SIG-M5 (cell line): ENCODE results near the gene SUPV3L1.
"Not testable (repeated sequence)": the region's sequence is repeated elsewhere in the genome, so short reads cannot be mapped to it uniquely, and the experiment has no call there.

ENCODE experiments used
- DNase-seq: peaks from one replicate; lab custom pipeline; 2025; lab: John Stamatoyannopoulos, UW

SUPV3L1 gene

GRCh38 chr10:69230128-69230527 lies 50.1 kb downstream of the SUPV3L1 start:
- DNase-seq = no peak

GRCh38 chr10:69232252-69232651 lies 52.2 kb downstream of the SUPV3L1 start:
- no peak for DNase-seq

DNA sequence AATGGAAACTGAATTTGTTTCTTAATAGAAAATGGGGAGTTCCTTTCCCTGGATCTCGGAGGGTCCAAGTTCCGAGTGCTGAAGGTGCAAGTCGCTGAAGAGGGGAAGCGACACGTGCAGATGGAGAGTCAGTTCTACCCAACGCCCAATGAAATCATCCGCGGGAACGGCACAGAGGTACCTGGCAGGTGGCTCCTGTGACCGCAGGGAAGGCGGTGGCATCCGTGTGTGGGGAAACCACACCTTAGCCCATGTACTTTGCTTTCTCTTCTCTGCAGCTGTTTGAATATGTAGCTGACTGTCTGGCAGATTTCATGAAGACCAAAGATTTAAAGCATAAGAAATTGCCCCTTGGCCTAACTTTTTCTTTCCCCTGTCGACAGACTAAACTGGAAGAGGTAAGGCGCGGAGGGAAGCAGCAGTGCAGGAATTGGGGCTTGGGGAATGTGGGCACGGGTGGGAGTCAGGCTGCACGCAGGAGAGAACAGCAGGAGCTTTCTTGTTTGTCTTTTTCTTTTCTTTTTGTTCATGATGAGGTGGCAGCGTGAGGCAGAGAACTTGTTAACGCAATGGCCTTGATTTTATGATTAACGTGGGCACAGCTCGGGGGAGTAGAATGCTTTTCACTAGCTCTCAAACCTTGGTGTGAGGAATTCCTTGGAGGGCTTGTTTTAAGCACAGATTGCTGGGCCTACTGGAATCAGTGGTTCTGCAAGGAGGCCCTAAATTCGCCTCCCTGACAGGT lies 52.9 kb downstream of the SUPV3L1 start:
- DNase-seq = no peak

GRCh38 chr10:69234447-69234846 lies 54.4 kb downstream of the SUPV3L1 start:
- DNase-seq = no peak

GRCh38 chr10:69237528-69238159 lies 57.6 kb downstream of the SUPV3L1 start:
- DNase-seq = no peak

- no peak for DNase-seq
Measured at GRCh38 chr10:69239136-69239535, 59.1 kb downstream of the SUPV3L1 start.

DNA sequence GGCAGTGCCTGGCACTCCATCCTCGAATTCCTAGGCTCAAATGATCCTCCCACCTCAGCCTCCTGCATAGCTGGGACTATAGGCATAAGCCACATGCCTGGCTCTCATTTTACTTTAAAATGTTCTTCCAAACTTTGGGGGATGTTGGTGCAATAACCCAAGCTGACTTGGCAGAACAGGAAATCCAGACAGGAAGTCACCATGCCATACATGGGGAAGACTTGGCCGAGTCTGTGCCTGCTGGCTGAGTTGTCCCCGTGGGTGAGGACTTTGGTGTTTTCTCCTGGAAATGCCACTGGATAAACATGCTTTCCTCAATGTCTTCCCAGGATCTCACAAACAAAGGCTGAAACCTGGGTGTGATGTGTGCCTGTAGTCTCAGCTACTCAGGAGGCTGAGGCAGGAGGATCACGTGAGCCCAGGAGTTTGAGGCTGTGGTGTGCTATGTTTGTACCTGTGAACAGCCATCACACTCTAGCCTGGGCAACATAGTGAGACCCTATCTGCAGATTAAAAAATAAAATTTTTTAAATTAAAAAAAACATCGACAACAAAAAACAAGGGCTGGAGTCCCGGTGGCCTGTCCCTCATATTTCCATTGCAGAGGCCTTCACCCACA lies 59.9 kb downstream of the SUPV3L1 start:
- DNase-seq = no peak

GRCh38 chr10:69240455-69240854 lies 60.4 kb downstream of the SUPV3L1 start:
- no peak for DNase-seq

- no peak for DNase-seq
Measured at GRCh38 chr10:69241575-69241974, 61.5 kb downstream of the SUPV3L1 start.

- no peak for DNase-seq
Measured at GRCh38 chr10:69242040-69242851, 62.2 kb downstream of the SUPV3L1 start.

- no peak for DNase-seq
Measured at GRCh38 chr10:69242852-69243212, 62.8 kb downstream of the SUPV3L1 start.

DNA sequence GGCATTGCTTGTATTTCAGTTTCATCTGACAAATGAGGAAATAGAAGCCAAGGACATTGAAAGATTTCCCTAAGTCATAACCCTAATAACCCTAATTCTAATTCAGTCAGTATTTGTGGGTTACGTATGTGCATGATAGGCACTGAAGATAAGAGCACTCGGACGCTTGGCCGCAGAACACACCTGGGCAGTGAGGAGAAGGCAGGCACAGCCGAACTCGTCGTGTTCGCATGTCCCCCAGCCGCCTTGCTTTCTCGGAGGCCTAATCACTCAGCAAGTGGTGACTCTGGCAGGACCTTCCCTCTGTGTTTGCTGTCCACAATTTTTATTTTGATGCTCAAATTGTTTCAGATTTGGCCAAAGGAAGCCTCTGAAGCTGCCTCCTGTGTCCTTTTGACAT lies 63.8 kb downstream of the SUPV3L1 start:
- DNase-seq = no peak

DNA sequence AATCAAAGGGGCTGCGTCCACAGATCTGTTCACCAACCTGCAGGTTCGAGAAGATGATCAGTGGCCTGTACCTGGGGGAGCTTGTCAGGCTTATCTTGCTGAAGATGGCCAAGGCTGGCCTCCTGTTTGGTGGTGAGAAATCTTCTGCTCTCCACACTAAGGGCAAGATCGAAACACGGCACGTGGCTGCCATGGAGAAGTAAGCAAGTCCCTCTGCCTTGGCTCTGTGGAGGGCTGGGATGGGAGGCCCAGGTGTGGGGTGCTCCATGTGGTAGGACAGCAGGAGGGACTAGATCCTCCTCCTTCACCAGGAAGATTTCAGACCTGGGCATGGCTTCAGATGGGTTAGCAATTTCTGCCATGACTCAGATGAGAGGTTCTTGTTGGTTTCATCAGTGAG lies 66.0 kb downstream of the SUPV3L1 start:
- no peak for DNase-seq

DNA sequence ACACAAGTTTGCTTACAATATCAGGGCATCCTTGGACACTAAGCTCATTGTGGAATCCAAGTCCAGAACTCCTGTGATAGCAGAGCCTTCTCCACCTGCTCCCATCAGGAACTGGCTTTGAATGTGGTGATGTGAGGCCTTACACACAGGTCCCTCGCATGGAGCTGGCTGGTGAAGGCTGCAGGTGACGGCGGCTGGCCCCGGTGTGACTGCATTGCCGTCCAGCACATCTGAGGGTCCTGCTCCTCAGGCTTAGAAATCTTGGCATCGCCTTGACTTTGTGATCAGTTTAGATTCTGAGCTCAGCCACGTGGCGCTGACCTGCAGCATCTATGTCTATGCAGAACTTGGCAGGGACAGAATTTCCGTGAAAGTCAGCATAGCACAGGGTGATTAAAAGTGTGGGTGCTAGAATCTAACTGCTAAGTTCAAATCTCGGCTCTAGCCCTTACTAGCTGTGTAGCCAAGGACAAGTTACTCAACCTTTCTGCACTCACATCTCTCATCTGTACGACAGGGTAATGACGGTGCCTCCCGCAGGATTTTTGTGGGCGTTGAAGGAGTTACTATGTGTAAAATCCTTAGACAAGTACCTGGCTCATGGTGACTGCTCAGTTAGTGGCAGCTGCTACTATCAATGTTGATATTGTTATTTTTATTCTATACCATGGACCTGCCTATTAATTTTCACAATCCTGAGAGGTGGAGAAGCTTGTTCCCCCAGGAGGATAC lies 66.7 kb downstream of the SUPV3L1 start:
- DNase-seq = no peak

GRCh38 chr10:69247313-69247710 lies 67.3 kb downstream of the SUPV3L1 start:
- no peak for DNase-seq

DNA sequence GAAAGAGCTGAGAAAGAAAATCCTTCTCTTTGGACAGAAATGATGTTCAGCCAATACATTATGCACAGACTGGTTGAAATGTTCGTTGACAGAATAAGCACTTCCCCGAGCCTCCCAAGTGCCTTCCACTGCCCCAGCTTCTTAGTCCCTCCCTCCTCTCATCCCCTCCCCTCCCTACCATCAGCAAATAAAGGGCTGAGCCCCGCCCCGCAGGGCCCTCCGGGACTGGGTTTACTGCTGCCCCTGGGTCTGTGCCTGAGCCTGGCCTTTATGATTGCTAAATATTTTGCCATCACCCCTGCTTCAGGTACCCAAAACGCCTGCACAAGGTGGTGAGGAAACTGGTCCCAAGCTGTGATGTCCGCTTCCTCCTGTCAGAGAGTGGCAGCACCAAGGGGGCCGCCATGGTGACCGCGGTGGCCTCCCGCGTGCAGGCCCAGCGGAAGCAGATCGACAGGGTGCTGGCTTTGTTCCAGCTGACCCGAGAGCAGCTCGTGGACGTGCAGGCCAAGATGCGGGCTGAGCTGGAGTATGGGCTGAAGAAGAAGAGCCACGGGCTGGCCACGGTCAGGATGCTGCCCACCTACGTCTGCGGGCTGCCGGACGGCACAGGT lies 68.2 kb downstream of the SUPV3L1 start:
- no peak for DNase-seq

- no peak for DNase-seq
Measured at GRCh38 chr10:69250041-69250440, 70.0 kb downstream of the SUPV3L1 start.

DNA sequence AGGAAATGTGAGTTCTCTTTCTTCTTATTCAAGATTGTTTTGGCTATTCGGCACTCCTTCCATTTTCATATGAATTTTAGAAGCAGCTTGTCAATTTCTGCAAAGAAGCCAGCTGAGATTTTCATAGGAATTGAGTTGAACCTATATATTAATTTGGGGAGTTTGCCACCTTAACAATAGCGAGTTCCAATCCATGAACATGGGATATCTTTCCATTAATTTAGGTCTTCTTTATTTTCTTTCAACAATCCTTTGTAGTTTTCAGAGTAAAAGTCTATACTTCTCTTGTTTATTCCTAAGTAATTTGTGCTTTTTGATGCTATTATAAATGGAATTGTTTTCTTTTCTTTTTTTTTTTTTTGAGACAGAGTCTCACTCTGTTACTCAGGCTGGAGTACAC lies 71.4 kb downstream of the SUPV3L1 start:
- DNase-seq = not testable (repeated sequence)

DNA sequence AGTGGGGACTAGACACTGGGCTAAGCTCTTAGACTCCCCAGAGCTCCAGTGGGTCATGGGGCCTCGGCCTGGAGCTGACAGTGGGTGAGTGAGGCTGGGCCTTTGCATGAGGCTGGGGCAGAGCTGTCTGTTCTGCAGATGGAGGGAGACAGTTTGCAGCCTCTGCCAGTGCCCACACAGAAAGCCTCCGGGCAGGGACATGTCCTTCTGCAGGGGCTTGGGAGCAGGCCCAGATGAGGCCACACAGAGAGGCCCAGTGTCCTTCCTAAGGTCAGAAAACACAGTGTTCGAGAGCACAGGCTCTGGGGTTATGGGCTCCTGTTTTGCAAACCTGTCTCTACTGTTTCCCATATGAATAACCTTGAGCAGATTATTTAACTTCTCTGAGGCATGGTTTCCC lies 73.1 kb downstream of the SUPV3L1 start:
- DNase-seq = no peak

- no peak for DNase-seq
Measured at GRCh38 chr10:69254877-69255276, 74.8 kb downstream of the SUPV3L1 start.
